Activated naive CD4-positive, alpha-beta T cell treated with anti-CD3 and anti-CD28 coated beads, Interleukin-2, amount 10 ng/mL, durations not matched to agents 7 days and 5 days (primary cell): ENCODE measurements around the gene TAP1.
"Not testable (repeated sequence)": the region's sequence is repeated elsewhere in the genome, so short reads cannot be mapped to it uniquely, and the experiment has no call there.

Experiments used
- CTCF ChIA-PET: fragments of 350-600 bp; sonication (Branson Sonifier 250); formaldehyde crosslinking; loops from one replicate; lab custom pipeline; 2021; ENCODE audit warnings: antibody characterized with exemption; lab: Charles Lee
- DNase-seq: peaks from one replicate; pipeline ENCODE4 v3.0.0-alpha.2; 2020
- H3K27ac Mint-ChIP-seq: one replicate; pipeline ENCODE4 v1.8.0; 2021; ENCODE audit warnings: mild to moderate bottlenecking, moderate library complexity, mixed read lengths
- H3K27me3 Mint-ChIP-seq: one replicate; pipeline ENCODE4 v1.8.0; 2021; ENCODE audit warnings: mild to moderate bottlenecking, mixed read lengths
- H3K36me3 Mint-ChIP-seq: one replicate; pipeline ENCODE4 v1.8.0; 2021; ENCODE audit warnings: mixed read lengths
- H3K4me1 Mint-ChIP-seq: one replicate; pipeline ENCODE4 v1.8.0; 2021; ENCODE audit warnings: mixed read lengths
- H3K4me3 Mint-ChIP-seq: one replicate; pipeline ENCODE4 v1.8.0; 2021; ENCODE audit warnings: mild to moderate bottlenecking, moderate library complexity, mixed read lengths
- H3K9me3 Mint-ChIP-seq: one replicate; pipeline ENCODE4 v1.8.0; 2021; ENCODE audit warnings: mixed read lengths

TAP1 gene

GRCh38 chr6:32827025-32827424 lies 26.5 kb downstream of the TAP1 start:
- Mint-ChIP-seq H3K27ac (no peak overlapping the region), H3K27me3 (no peaks in the 10 kb centered on the region), H3K9me3 (no peaks in the 10 kb centered on the region), H3K36me3 (peaks cover 37% of the 10 kb centered on the region), H3K4me3 (no peak overlapping the region), H3K4me1 (peaks cover 28% of the 10 kb centered on the region)
- CTCF ChIA-PET: interaction anchor here (1.0 to 4.4 kb wide), 4 partner anchors 11 to 41 kb away, joined by 3 to 32 read pairs (median 13); partner anchors contain the start of gene TAP2
- no peak for DNase-seq

GRCh38 chr6:32825966-32826365 lies 27.5 kb downstream of the TAP1 start:
- H3K27ac Mint-ChIP-seq: no peak overlapping the region
- no peak overlapping the region for H3K4me3 Mint-ChIP-seq
- CTCF ChIA-PET: interaction anchor here (0.5 to 4.4 kb wide), 8 partner anchors 12 to 159 kb away, joined by 3 to 32 read pairs (median 4); partner anchors contain the start of gene TAP2
- no peak for DNase-seq
- H3K36me3 Mint-ChIP-seq: peaks cover 31% of the 10 kb centered on the region
- no peaks in the 10 kb centered on the region for H3K9me3 Mint-ChIP-seq
- no peaks in the 10 kb centered on the region for H3K27me3 Mint-ChIP-seq
- H3K4me1 Mint-ChIP-seq: peaks cover 22% of the 10 kb centered on the region

- Mint-ChIP-seq H3K4me1 (peaks cover 3% of the 10 kb centered on the region), H3K4me3 (no peak overlapping the region), H3K36me3 (no peaks in the 10 kb centered on the region), H3K27me3 (no peaks in the 10 kb centered on the region), H3K9me3 (no peaks in the 10 kb centered on the region), H3K27ac (no peak overlapping the region)
- no peak for DNase-seq
- CTCF ChIA-PET: interaction anchor here (1.0 to 1.9 kb wide), 2 partner anchors 12 to 48 kb away, joined by 3 to 7 read pairs; no protein-coding TSS in a partner anchor
These were observed 33.8 kb downstream of the TAP1 start for GRCh38 chr6:32819729-32820128.

- Mint-ChIP-seq H3K4me1 (peaks cover 3% of the 10 kb centered on the region), H3K27me3 (no peaks in the 10 kb centered on the region), H3K36me3 (no peaks in the 10 kb centered on the region), H3K4me3 (no peak overlapping the region), H3K9me3 (no peaks in the 10 kb centered on the region), H3K27ac (no peak overlapping the region)
- CTCF ChIA-PET: interaction anchor here (0.6 to 0.7 kb wide), 2 partner anchors 53 to 842 kb away, joined by 3 read pairs; no protein-coding TSS in a partner anchor
- DNase-seq: no peak
These were observed 34.6 kb downstream of the TAP1 start for GRCh38 chr6:32818867-32819266.

GRCh38 chr6:32816746-32817204 lies 36.7 kb downstream of the TAP1 start, which contains the start of gene HLA-DOB:
Gene HLA-DOB (minus strand): TSS chr6:32817002. CDS start chr6:32816951, 51 bp downstream.
- H3K36me3 Mint-ChIP-seq: no peaks in the 10 kb centered on the region
- CTCF ChIA-PET: no interaction called here
- no peak for DNase-seq
- no peak within 1 kb of the TSS for H3K4me3 Mint-ChIP-seq
- H3K4me1 Mint-ChIP-seq: peaks cover 3% of the 10 kb centered on the region
- no peaks in the 10 kb centered on the region for H3K27me3 Mint-ChIP-seq
- H3K27ac Mint-ChIP-seq: no peak within 1 kb of the TSS
- no peaks in the 10 kb centered on the region for H3K9me3 Mint-ChIP-seq

GRCh38 chr6:32815996-32816395 lies 37.5 kb downstream of the TAP1 start:
- CTCF ChIA-PET: no interaction called here
- no peaks in the 10 kb centered on the region for H3K27me3 Mint-ChIP-seq
- no peak overlapping the region for H3K4me3 Mint-ChIP-seq
- no peaks in the 10 kb centered on the region for H3K9me3 Mint-ChIP-seq
- H3K27ac Mint-ChIP-seq: no peak overlapping the region
- no peaks in the 10 kb centered on the region for H3K36me3 Mint-ChIP-seq
- no peak for DNase-seq
- H3K4me1 Mint-ChIP-seq: peaks cover 3% of the 10 kb centered on the region

GRCh38 chr6:32815115-32815514 lies 38.4 kb downstream of the TAP1 start:
- no peaks in the 10 kb centered on the region for H3K36me3 Mint-ChIP-seq
- peaks cover 3% of the 10 kb centered on the region for H3K4me1 Mint-ChIP-seq
- no peaks in the 10 kb centered on the region for H3K27me3 Mint-ChIP-seq
- no peaks in the 10 kb centered on the region for H3K9me3 Mint-ChIP-seq
- H3K4me3 Mint-ChIP-seq: no peak overlapping the region
- CTCF ChIA-PET: no interaction called here
- H3K27ac Mint-ChIP-seq: no peak overlapping the region
- DNase-seq: no peak

GRCh38 chr6:32814145-32814544 lies 39.4 kb downstream of the TAP1 start:
- no peak overlapping the region for H3K27ac Mint-ChIP-seq
- H3K4me3 Mint-ChIP-seq: no peak overlapping the region
- CTCF ChIA-PET: no interaction called here
- H3K27me3 Mint-ChIP-seq: no peaks in the 10 kb centered on the region
- no peak for DNase-seq
- H3K36me3 Mint-ChIP-seq: no peaks in the 10 kb centered on the region
- no peaks in the 10 kb centered on the region for H3K9me3 Mint-ChIP-seq
- peaks cover 3% of the 10 kb centered on the region for H3K4me1 Mint-ChIP-seq

- no peak for DNase-seq
- Mint-ChIP-seq H3K4me1 (peaks cover 3% of the 10 kb centered on the region), H3K4me3 (no peak overlapping the region), H3K36me3 (no peaks in the 10 kb centered on the region), H3K27ac (no peak overlapping the region), H3K9me3 (no peaks in the 10 kb centered on the region), H3K27me3 (peaks cover 33% of the 10 kb centered on the region)
- CTCF ChIA-PET: interaction anchor here (1.0 to 1.3 kb wide), 3 partner anchors 10 to 29 kb away, joined by 3 to 5 read pairs (median 4); partner anchors contain the start of gene TAP2
These were observed 44.3 kb downstream of the TAP1 start for GRCh38 chr6:32809171-32809570.

GRCh38 chr6:32807020-32807580 lies 46.4 kb downstream of the TAP1 start:
- Mint-ChIP-seq H3K9me3 (no peaks in the 10 kb centered on the region), H3K27me3 (peaks cover 46% of the 10 kb centered on the region), H3K36me3 (no peaks in the 10 kb centered on the region), H3K4me3 (no peak overlapping the region), H3K4me1 (peaks cover 3% of the 10 kb centered on the region), H3K27ac (no peak overlapping the region)
- CTCF ChIA-PET: interaction anchor here (0.8 kb wide), 1 partner anchor 13 kb away, joined by 3 read pairs; no protein-coding TSS in a partner anchor
- no peak for DNase-seq

GRCh38 chr6:32805404-32805803 lies 48.1 kb downstream of the TAP1 start:
- peaks cover 53% of the 10 kb centered on the region for H3K27me3 Mint-ChIP-seq
- not testable (repeated sequence) for DNase-seq, H3K4me1 Mint-ChIP-seq, H3K36me3 Mint-ChIP-seq, H3K4me3 Mint-ChIP-seq, H3K27ac Mint-ChIP-seq, H3K9me3 Mint-ChIP-seq
- CTCF ChIA-PET: interaction anchor here (1.4 kb wide), 1 partner anchor 21 kb away, joined by 4 read pairs; no protein-coding TSS in a partner anchor

GRCh38 chr6:32803416-32803815 lies 50.1 kb downstream of the TAP1 start:
- CTCF ChIA-PET: no interaction called here
- H3K27me3 Mint-ChIP-seq: peaks cover 65% of the 10 kb centered on the region
- peaks cover 6% of the 10 kb centered on the region for H3K9me3 Mint-ChIP-seq
- no peak overlapping the region for H3K27ac Mint-ChIP-seq
- peaks cover 3% of the 10 kb centered on the region for H3K4me1 Mint-ChIP-seq
- no peak overlapping the region for H3K4me3 Mint-ChIP-seq
- peaks cover 1% of the 10 kb centered on the region for H3K36me3 Mint-ChIP-seq
- no peak for DNase-seq

GRCh38 chr6:32799740-32800139 lies 53.8 kb downstream of the TAP1 start:
- peaks cover 21% of the 10 kb centered on the region for H3K4me1 Mint-ChIP-seq
- H3K4me3 Mint-ChIP-seq: no peak overlapping the region
- H3K27me3 Mint-ChIP-seq: peaks cover 54% of the 10 kb centered on the region
- peaks cover 1% of the 10 kb centered on the region for H3K36me3 Mint-ChIP-seq
- CTCF ChIA-PET: interaction anchor here (0.8 to 3.4 kb wide), 7 partner anchors 9 to 386 kb away, joined by 3 to 16 read pairs (median 6); partner anchors contain the start of gene TAP2
- no peak overlapping the region for H3K27ac Mint-ChIP-seq
- H3K9me3 Mint-ChIP-seq: peaks cover 6% of the 10 kb centered on the region
- DNase-seq: no peak

- peaks cover 53% of the 10 kb centered on the region for H3K27me3 Mint-ChIP-seq
- no peak overlapping the region for H3K4me3 Mint-ChIP-seq
- peaks cover 6% of the 10 kb centered on the region for H3K9me3 Mint-ChIP-seq
- no peak for DNase-seq
- H3K36me3 Mint-ChIP-seq: peaks cover 1% of the 10 kb centered on the region
- H3K27ac Mint-ChIP-seq: no peak overlapping the region
- peaks cover 27% of the 10 kb centered on the region for H3K4me1 Mint-ChIP-seq
- CTCF ChIA-PET: interaction anchor here (1.0 to 3.4 kb wide), 6 partner anchors 10 to 386 kb away, joined by 3 to 16 read pairs (median 6); partner anchors contain the start of gene TAP2
These were observed 54.3 kb downstream of the TAP1 start for GRCh38 chr6:32799168-32799567.
